ENCODE data around the gene DOC2A. TPM values are rescaled to one million over a fixed set of nuclear protein-coding genes. Genes with fewer than 3 reads are reported as not detected.

DOC2A gene
- total RNA-seq, 1 experiment from 2014 or later = 3.2 TPM

GRCh38 chr16:30033270-30033669 lies 22.4 kb upstream of the DOC2A start:
- TF ChIP-seq POLR2AphosphoS5 (IDR thresholded peaks at IDR 0.05; ENCODE audit: low read depth, low read length) (no peak), SIN3A (IDR thresholded peaks at IDR 0.05; ENCODE audit: borderline replicate concordance, insufficient read depth, low read depth, low read length) (no peak), REST (IDR thresholded peaks at IDR 0.05; ENCODE audit: insufficient read depth in 1 of 2, low read depth in 2 of 2, low read length in 1 of 2) (no peak), TCF7L2 (IDR thresholded peaks at IDR 0.05; ENCODE audit: low read depth, low read length) (no peak), CTCF (IDR thresholded peaks at IDR 0.05) (no peak)
- intact Hi-C loops (cut with micrococcal nuclease; ENCODE audit: unreplicated experiment) = no loop called here
- POLR2A ChIA-PET = interaction anchor here (0.6 kb wide), 1 partner anchor 89 kb away, joined by 3 read pairs; no protein-coding TSS in a partner anchor
- no peaks in the 10 kb centered on the region for H3K9me3 ChIP-seq (ENCODE audit: control insufficient read depth, insufficient read depth, low read depth, low read length)
- no peak overlapping the region for H3K27ac ChIP-seq (ENCODE audit: low read length)
- in situ Hi-C loops (cut with HindIII; ENCODE audit: low pct_unique_long_range_greater_than_20kb, low sequenced_read_pairs) = no loop called here
- no peak for ATAC-seq
- BruUV-seq (replicated peaks) = no TSS peak
- DNase-seq (ENCODE audit: low read depth, low spot score) = no peak
- no peaks in the 10 kb centered on the region for H3K27me3 ChIP-seq (ENCODE audit: control insufficient read depth, insufficient read depth, low read length)
- H3K4me3 ChIP-seq (ENCODE audit: low read depth in 2 of 2, low read length in 2 of 2) = no peak overlapping the region
- CTCF ChIA-PET = no interaction called here
- no peaks in the 10 kb centered on the region for H3K36me3 ChIP-seq (ENCODE audit: control insufficient read depth, insufficient read depth, low read length)
- H3K4me1 ChIP-seq (ENCODE audit: control insufficient read depth, insufficient read depth, low read length) = peaks cover 9% of the 10 kb centered on the region

GRCh38 chr16:30032083-30032819 lies 21.4 kb upstream of the DOC2A start:
- H3K36me3 ChIP-seq (ENCODE audit: control insufficient read depth, insufficient read depth, low read length) = no peaks in the 10 kb centered on the region
- peaks cover 9% of the 10 kb centered on the region for H3K4me1 ChIP-seq (ENCODE audit: control insufficient read depth, insufficient read depth, low read length)
- intact Hi-C loops (cut with micrococcal nuclease; ENCODE audit: unreplicated experiment) (no loop called here), in situ Hi-C loops (cut with HindIII; ENCODE audit: low pct_unique_long_range_greater_than_20kb, low sequenced_read_pairs) (no loop called here)
- no peaks in the 10 kb centered on the region for H3K9me3 ChIP-seq (ENCODE audit: control insufficient read depth, insufficient read depth, low read depth, low read length)
- H3K27ac ChIP-seq (ENCODE audit: low read length) = no peak overlapping the region
- DNase-seq (ENCODE audit: low read depth, low spot score) (no peak), ATAC-seq (peak; percentile 72)
- BruUV-seq (replicated peaks) = no TSS peak
- no peaks in the 10 kb centered on the region for H3K27me3 ChIP-seq (ENCODE audit: control insufficient read depth, insufficient read depth, low read length)
- H3K4me3 ChIP-seq (ENCODE audit: low read depth in 2 of 2, low read length in 2 of 2) = no peak overlapping the region
- ChIA-PET POLR2A (interaction anchor here (0.5 kb wide), 1 partner anchor 16 kb away, joined by 3 read pairs; no protein-coding TSS in a partner anchor), CTCF (interaction anchor here (0.5 to 1.3 kb wide), 13 partner anchors 9 to 332 kb away, joined by 3 to 12 read pairs (median 5); partner anchors contain the start of gene CDIPT)
- TF ChIP-seq TCF7L2 (IDR thresholded peaks at IDR 0.05; ENCODE audit: low read depth, low read length) (no peak), CTCF (IDR thresholded peaks at IDR 0.05) (peak; percentile 91)
